NCI-H1417 (cell line): ENCODE data around the gene ERBB3.

Experiments used
- DNase-seq, 3 experiments: peaks; one replicate each; lab custom pipeline; 2025; lab: John Stamatoyannopoulos, UW

ERBB3 gene

GRCh38 chr12:56134897-56135296, 54.9 kb downstream of the ERBB3 start:
- DNase-seq = no peak

GRCh38 chr12:56137853-56138571, 58.0 kb downstream of the ERBB3 start:
- no peak for DNase-seq

DNA sequence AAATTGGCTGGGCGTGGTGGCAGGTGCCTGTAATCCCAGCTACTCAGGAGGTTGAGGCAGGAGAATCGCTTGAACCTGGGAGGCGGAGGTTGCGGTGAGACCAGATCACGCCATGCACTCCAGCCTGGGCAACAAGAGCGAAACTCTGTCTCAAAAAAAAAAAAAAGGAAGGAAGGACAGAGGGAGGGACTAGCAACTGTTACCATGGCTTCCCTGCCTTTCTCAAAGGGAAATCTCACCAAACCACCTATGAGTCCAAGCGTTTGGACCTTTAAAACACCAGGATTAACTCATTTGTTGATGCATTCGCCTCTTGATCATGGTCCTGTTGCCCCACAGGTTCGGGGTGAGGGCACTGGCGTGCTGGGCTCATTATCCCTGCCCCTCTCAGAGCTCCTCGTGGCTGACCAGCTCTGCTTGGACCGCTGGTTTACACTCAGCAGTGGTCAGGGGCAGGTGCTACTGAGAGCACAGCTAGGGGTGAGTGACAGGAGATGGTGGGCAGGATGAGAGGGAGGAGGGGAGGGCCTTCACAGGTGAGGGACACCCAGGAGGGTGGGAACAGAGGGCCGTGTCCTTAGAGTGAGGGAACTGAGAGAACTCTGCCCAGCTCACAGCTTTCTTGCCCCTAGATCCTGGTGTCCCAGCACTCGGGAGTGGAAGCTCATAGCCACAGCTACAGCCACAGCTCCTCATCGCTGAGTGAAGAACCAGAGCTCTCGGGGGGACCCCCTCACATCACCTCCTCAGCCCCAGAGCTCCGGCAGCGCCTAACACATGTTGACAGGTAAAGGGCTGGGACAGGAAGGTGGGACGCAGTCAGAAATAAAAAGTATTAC, 62.2 kb downstream of the ERBB3 start:
- no peak for DNase-seq

GRCh38 chr12:56143217-56143616, 63.3 kb downstream of the ERBB3 start:
- no peak for DNase-seq

DNA sequence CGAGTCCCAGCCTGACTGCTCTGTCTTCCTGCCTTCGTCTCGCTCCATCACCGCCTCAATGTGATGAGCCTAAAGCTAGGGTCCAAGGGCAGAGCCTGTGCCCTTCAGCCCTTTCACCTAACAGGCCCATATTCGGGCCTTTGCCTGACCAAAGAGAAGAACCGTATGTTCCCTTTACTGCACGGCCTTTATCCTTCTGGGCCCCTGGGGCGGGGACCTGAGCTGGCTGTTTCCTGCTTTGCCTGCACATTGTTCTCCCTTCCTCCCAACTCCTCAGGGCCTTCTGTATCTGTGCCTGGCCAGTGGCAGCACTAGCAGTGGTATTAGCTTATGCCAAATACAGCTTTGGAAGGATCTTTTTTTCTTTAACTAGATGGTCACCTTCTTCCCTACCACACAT, 63.9 kb downstream of the ERBB3 start:
- DNase-seq = no peak

DNA sequence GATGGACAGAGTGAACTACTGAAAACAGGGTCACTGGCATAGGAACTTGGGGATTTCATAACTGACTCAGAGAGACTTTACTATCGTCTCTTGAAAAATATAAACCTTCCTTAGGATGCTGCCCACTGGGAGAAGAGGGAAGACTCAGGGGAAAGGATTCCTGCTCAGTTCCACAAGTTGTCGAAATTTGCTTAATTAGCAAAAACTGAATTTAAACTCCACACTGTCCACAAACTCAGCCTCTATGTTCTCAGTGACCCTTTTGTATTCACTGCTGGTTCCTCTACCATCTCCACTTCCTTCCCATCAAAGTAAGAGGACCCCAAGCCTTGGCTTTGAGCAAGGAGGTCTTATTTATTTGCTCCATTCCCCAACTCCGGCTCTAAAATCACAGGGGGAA, 65.3 kb downstream of the ERBB3 start:
- no peak for DNase-seq

- peak in 1 of 3 experiments; percentile 33 for DNase-seq
Measured at GRCh38 chr12:56146492-56147460, 66.8 kb downstream of the ERBB3 start.

DNA sequence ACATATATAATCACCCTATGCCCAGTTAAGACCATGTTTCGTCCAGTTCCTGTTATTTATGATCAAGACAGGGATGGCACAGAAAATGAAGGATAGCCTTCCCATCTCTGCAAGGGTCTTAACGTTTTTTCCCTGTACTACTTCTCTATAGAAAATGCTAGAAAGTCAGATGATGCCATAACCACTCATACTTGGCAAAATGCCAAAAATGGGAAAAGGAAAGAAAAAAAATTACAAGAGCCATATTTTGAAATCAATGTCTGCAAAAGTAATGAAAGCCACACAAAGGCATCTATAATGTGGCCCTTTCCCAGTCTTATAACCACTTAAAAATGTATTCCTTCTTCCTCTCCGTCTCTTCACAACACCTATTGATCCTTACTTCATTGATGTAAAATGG, 70.6 kb downstream of the ERBB3 start:
- peak in 2 of 3 experiments; percentile 10 to 45 for DNase-seq

- DNase-seq = peak; percentile 49 to 88 (median 82)
Measured at GRCh38 chr12:56151672-56152131, 71.7 kb downstream of the ERBB3 start.

DNA sequence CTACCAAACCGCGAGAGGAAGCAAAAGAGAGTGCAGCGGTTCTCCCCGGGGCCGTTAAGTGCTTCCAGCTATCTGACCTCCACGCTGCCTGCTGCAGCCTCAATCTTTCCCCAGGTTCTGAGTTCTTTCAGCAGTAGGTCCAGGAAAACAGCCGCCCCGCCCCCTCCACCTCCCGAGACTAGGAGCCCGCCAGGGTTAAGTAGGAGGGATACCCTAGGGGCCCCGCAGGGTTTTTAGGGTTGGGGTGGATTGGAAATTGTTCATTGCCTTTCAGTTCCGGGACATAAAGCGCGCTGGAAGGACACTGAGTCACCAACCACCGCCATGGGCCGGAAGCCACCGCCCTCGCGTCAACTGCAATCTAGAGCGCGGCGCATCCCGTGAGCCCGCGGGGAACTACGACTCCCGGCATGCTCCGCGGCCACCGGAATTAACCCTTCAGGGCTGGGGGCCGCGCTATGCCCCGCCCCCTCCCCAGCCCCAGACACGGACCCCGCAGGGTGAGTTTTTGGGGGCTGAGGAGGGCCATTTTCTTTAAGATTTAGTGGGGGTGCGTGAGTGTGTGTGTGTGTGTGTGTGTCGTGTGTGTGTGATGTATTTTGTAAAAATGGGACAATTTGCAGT, 72.3 kb downstream of the ERBB3 start, which contains the start of gene MYL6B:
Gene MYL6B, plus strand, starts transcription at position 456 of the 624 bp plus-strand sequence. CDS start 1,332 bp downstream, outside the sequence.
- peak; percentile 94 to 95 (median 94) for DNase-seq
